ENCODE results near the gene MADD. TPM values are rescaled to one million over a fixed set of nuclear protein-coding genes. Genes with fewer than 3 reads are reported as not detected.

Gene MADD
- total RNA-seq, 1 experiment from 2014 or later, result 41.0 TPM

GRCh38 chr11:47245611-47246357 is 24.1 kb upstream of the MADD start:
- Histone ChIP-seq H2BK120ac (ENCODE audit: low read depth, low read length, poor library complexity, severe bottlenecking) (no peak overlapping the region), H4K91ac (ENCODE audit: insufficient read length, low read depth, low read length) (no peak overlapping the region), H3K79me1 (ENCODE audit: insufficient read depth, low read depth, low read length, poor library complexity, severe bottlenecking) (no peaks in the 10 kb centered on the region), H3T11ph (ENCODE audit: low read length) (no peak overlapping the region), H3K14ac (ENCODE audit: insufficient read depth, low read length) (no peak overlapping the region), H3K79me2 (ENCODE audit: insufficient read depth, low read length) (no peaks in the 10 kb centered on the region), H2AK5ac (ENCODE audit: insufficient read length, low read length) (no peak overlapping the region), H2AFZ (ENCODE audit: low read length) (no peak overlapping the region), H3K23me2 (ENCODE audit: insufficient read length, low read depth, low read length, poor library complexity, severe bottlenecking) (peaks cover 8% of the 10 kb centered on the region), H3K56ac (ENCODE audit: insufficient read length, low read depth, low read length) (no peak overlapping the region), H4K20me1 (ENCODE audit: control insufficient read depth, insufficient read depth, insufficient read length) (no peaks in the 10 kb centered on the region), H4K8ac (replicated peaks; ENCODE audit: insufficient read length, low read depth, low read length) (no peak overlapping the region), H3K4me1 (ENCODE audit: insufficient read depth, low read length) (peaks cover 5% of the 10 kb centered on the region; the same call in 1 of the 2 replicates), H2BK5ac (ENCODE audit: insufficient read length, low read length) (no peak overlapping the region), H2BK15ac (ENCODE audit: low read depth, low read length) (no peak overlapping the region), H3K23ac (ENCODE audit: insufficient read length, low read depth, low read length) (no peak overlapping the region), H3K9ac (ENCODE audit: extremely low read depth, insufficient read length, low read length) (no peak overlapping the region), H3K27me3 (ENCODE audit: insufficient read depth, low read length) (no peaks in the 10 kb centered on the region), H3K9me3 (ENCODE audit: control insufficient read depth, low read depth, low read length) (no peaks in the 10 kb centered on the region), H3K27ac (ENCODE audit: insufficient read length, low read depth, low read length) (no peak overlapping the region), H3K4ac (ENCODE audit: low read depth, low read length) (no peak overlapping the region), H2BK12ac (ENCODE audit: insufficient read length, low read depth, low read length) (no peak overlapping the region), H4K5ac (ENCODE audit: insufficient read length, low read depth, low read length) (no peak overlapping the region), H3K4me2 (ENCODE audit: insufficient read depth, insufficient read length, low read length) (no peak overlapping the region), H2BK20ac (ENCODE audit: low read depth, low read length, poor library complexity, severe bottlenecking) (no peak overlapping the region), H3K18ac (ENCODE audit: insufficient read length, low read depth, low read length) (no peak overlapping the region)
- Mint-ChIP-seq H3K27ac (no peak overlapping the region), H3K36me3 (ENCODE audit: insufficient read depth in 1 of 3, low read depth in 3 of 3) (peaks cover 5 to 59% (median 54%) of the 10 kb centered on the region in 3 experiments; a peak in 6 of 7 replicates), H3K9me3 (no peaks in the 10 kb centered on the region; a peak in 1 of 5 replicates), H3K27me3 (ENCODE audit: low read depth) (no peaks in the 10 kb centered on the region; the same call in 1 of the 2 replicates), H3K4me1 (peaks cover 11 to 12% of the 10 kb centered on the region in 2 experiments), H3K4me3 (no peak overlapping the region)
- no peak for DNase-seq
- TF ChIP-seq, protein P1, sequence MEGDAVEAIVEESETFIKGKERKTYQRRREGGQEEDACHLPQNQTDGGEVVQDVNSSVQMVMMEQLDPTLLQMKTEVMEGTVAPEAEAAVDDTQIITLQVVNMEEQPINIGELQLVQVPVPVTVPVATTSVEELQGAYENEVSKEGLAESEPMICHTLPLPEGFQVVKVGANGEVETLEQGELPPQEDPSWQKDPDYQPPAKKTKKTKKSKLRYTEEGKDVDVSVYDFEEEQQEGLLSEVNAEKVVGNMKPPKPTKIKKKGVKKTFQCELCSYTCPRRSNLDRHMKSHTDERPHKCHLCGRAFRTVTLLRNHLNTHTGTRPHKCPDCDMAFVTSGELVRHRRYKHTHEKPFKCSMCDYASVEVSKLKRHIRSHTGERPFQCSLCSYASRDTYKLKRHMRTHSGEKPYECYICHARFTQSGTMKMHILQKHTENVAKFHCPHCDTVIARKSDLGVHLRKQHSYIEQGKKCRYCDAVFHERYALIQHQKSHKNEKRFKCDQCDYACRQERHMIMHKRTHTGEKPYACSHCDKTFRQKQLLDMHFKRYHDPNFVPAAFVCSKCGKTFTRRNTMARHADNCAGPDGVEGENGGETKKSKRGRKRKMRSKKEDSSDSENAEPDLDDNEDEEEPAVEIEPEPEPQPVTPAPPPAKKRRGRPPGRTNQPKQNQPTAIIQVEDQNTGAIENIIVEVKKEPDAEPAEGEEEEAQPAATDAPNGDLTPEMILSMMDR (conservative IDR thresholded peaks at IDR 0.05), result no peak
- WGBS (ENCODE audit: extremely low coverage, insufficient read length, low lambda C conversion rate), result no CpG with 5 or more reads among the region's 11 CpGs
